ENCODE data around the gene CPNE8. TPM values are rescaled to one million over a fixed set of nuclear protein-coding genes. Genes with fewer than 3 reads are reported as not detected.
A peak's percentile ranks its signal among the peaks of the same experiment; 100 is the strongest.

CPNE8 gene
- total RNA-seq = 10 to 100 TPM; 18.5 to 22.8 TPM
- long read RNA-seq, donor 1, partial matches to known transcripts = 0 of 6 reads
- long read RNA-seq, donor 1, other reads (novel, unspliced or antisense) = 5 of 6 reads
- long read RNA-seq, donor 2, partial matches to known transcripts = 3 of 6 reads
- long read RNA-seq, donor 2, other reads (novel, unspliced or antisense) = 3 of 6 reads

- intact Hi-C loops (cut with DNase I) = no loop called here
- peak; percentile 96 for DNase-seq (ENCODE audit: low spot score)
These were observed at the start of gene CPNE8 for GRCh38 chr12:38905480-38906351. TSS of gene CPNE8 (minus strand) at chr12:38905591. CDS start at chr12:38905534, 57 bp downstream.

GRCh38 chr12:38954238-38954873, 49.0 kb upstream of the CPNE8 start:
- intact Hi-C loops (cut with DNase I) = no loop called here
- DNase-seq (ENCODE audit: low spot score) = no peak

- intact Hi-C loops (cut with DNase I) = no loop called here
These were observed 44.0 kb upstream of the CPNE8 start for GRCh38 chr12:38949363-38949762.

GRCh38 chr12:38934686-38935085, 29.3 kb upstream of the CPNE8 start:
- DNase-seq (ENCODE audit: low spot score) = no peak
- intact Hi-C loops (cut with DNase I) = no loop called here

More at GRCh38 chr12:38949363-38949762, 44.0 kb upstream of the CPNE8 start:
- no peak for DNase-seq (ENCODE audit: low spot score)

GRCh38 chr12:38934078-38934584, 28.7 kb upstream of the CPNE8 start:
- intact Hi-C loops (cut with DNase I) = no loop called here
- DNase-seq (ENCODE audit: low spot score) = no peak

GRCh38 chr12:38932320-38932719, 26.9 kb upstream of the CPNE8 start:
- intact Hi-C loops (cut with DNase I) = no loop called here
- no peak for DNase-seq (ENCODE audit: low spot score)

GRCh38 chr12:38931461-38931860, 26.1 kb upstream of the CPNE8 start:
- intact Hi-C loops (cut with DNase I) = no loop called here
- DNase-seq (ENCODE audit: low spot score) = no peak

GRCh38 chr12:38930990-38931389, 25.6 kb upstream of the CPNE8 start:
- intact Hi-C loops (cut with DNase I) = no loop called here
- no peak for DNase-seq (ENCODE audit: low spot score)

GRCh38 chr12:38926501-38926900, 21.1 kb upstream of the CPNE8 start:
- intact Hi-C loops (cut with DNase I) = no loop called here

GRCh38 chr12:38921025-38921677, 15.8 kb upstream of the CPNE8 start:
- intact Hi-C loops (cut with DNase I) = no loop called here
- DNase-seq (ENCODE audit: low spot score) = no peak

More at GRCh38 chr12:38926501-38926900, 21.1 kb upstream of the CPNE8 start:
- DNase-seq (ENCODE audit: low spot score) = no peak

GRCh38 chr12:38919191-38919590, 13.8 kb upstream of the CPNE8 start:
- DNase-seq (ENCODE audit: low spot score) = no peak
- intact Hi-C loops (cut with DNase I) = no loop called here

GRCh38 chr12:38915429-38916182, 10.2 kb upstream of the CPNE8 start:
- intact Hi-C loops (cut with DNase I) = no loop called here
- DNase-seq (ENCODE audit: low spot score) = no peak

GRCh38 chr12:38912116-38912515, 6.7 kb upstream of the CPNE8 start:
- intact Hi-C loops (cut with DNase I) = no loop called here
- DNase-seq (ENCODE audit: low spot score) = no peak

GRCh38 chr12:38911611-38912010, 6.2 kb upstream of the CPNE8 start:
- intact Hi-C loops (cut with DNase I) = no loop called here
- DNase-seq (ENCODE audit: low spot score) = no peak

GRCh38 chr12:38907201-38907923, 2.0 kb upstream of the CPNE8 start:
- DNase-seq (ENCODE audit: low spot score) = no peak
- intact Hi-C loops (cut with DNase I) = no loop called here

- DNase-seq (ENCODE audit: low spot score) = peak; percentile 96
- intact Hi-C loops (cut with DNase I) = no loop called here
These were observed 1.2 kb upstream of the CPNE8 start for GRCh38 chr12:38906482-38907200.
